NCI-H128 (cell line): ENCODE results near the gene ACP4.
"Not testable (repeated sequence)": the region's sequence is repeated elsewhere in the genome, so short reads cannot be mapped to it uniquely, and the experiment has no call there.

ENCODE experiments used
- DNase-seq: peaks from one replicate; lab custom pipeline; 2025; ENCODE audit not compliant: unreplicated experiment; lab: John Stamatoyannopoulos, UW

Gene ACP4

GRCh38 chr19:50790396-50790795, at the start of gene ACP4:
Gene ACP4 (plus strand): TSS chr19:50790415. CDS start chr19:50790415, 0 bp downstream.
- no peak for DNase-seq

GRCh38 chr19:50741179-50741933, 48.9 kb upstream of the ACP4 start:
- no peak for DNase-seq

- DNase-seq, result no peak
Measured at GRCh38 chr19:50743537-50743936, 46.7 kb upstream of the ACP4 start.

GRCh38 chr19:50745221-50745620, 45.0 kb upstream of the ACP4 start:
- DNase-seq, result no peak

GRCh38 chr19:50747141-50747540, 43.1 kb upstream of the ACP4 start:
- DNase-seq, result not testable (repeated sequence)

- DNase-seq, result no peak
Measured at GRCh38 chr19:50749490-50749889, 40.7 kb upstream of the ACP4 start.

GRCh38 chr19:50750010-50750409, 40.2 kb upstream of the ACP4 start:
- no peak for DNase-seq

- no peak for DNase-seq
Measured at GRCh38 chr19:50753879-50754278, 36.3 kb upstream of the ACP4 start.

GRCh38 chr19:50756244-50756643, 34.0 kb upstream of the ACP4 start:
- not testable (repeated sequence) for DNase-seq

- DNase-seq, result not testable (repeated sequence)
Measured at GRCh38 chr19:50757624-50758023, 32.6 kb upstream of the ACP4 start.

GRCh38 chr19:50759076-50759475, 31.1 kb upstream of the ACP4 start:
- not testable (repeated sequence) for DNase-seq

- DNase-seq, result no peak
Measured at GRCh38 chr19:50759886-50760285, 30.3 kb upstream of the ACP4 start.

GRCh38 chr19:50761501-50761900, 28.7 kb upstream of the ACP4 start:
- not testable (repeated sequence) for DNase-seq

- not testable (repeated sequence) for DNase-seq
Measured at GRCh38 chr19:50763521-50763920, 26.7 kb upstream of the ACP4 start.

GRCh38 chr19:50764409-50764808, 25.8 kb upstream of the ACP4 start:
- no peak for DNase-seq

- not testable (repeated sequence) for DNase-seq
Measured at GRCh38 chr19:50766746-50767145, 23.5 kb upstream of the ACP4 start.

GRCh38 chr19:50767263-50767662, 23.0 kb upstream of the ACP4 start:
- DNase-seq, result not testable (repeated sequence)

- DNase-seq, result no peak
Measured at GRCh38 chr19:50768277-50768676, 21.9 kb upstream of the ACP4 start.

- DNase-seq, result not testable (repeated sequence)
Measured at GRCh38 chr19:50770164-50770563, 20.1 kb upstream of the ACP4 start, which contains the start of gene GPR32. Gene GPR32 (plus strand): TSS chr19:50770464. CDS start chr19:50770601, 137 bp downstream.

- DNase-seq, result no peak
Measured at GRCh38 chr19:50770888-50771287, 19.3 kb upstream of the ACP4 start.

- no peak for DNase-seq
Measured at GRCh38 chr19:50772476-50772875, 17.7 kb upstream of the ACP4 start.

GRCh38 chr19:50772912-50773311, 17.3 kb upstream of the ACP4 start:
- not testable (repeated sequence) for DNase-seq

- not testable (repeated sequence) for DNase-seq
Measured at GRCh38 chr19:50773454-50773853, 16.8 kb upstream of the ACP4 start.
